LNCAP (cell line): ENCODE results near the gene LRRC4B.

ENCODE experiments used
- CTCF ChIP-seq: fragments of 450-650 bp; IDR thresholded peaks from 2 replicates; pipeline ENCODE4 v1.5.1; 2017; ENCODE audit warnings: mild to moderate bottlenecking

LRRC4B gene

GRCh38 chr19:50516964-50517703 lies 51.1 kb downstream of the LRRC4B start:
- TF ChIP-seq CTCF: no peak

GRCh38 chr19:50516456-50516855 lies 51.8 kb downstream of the LRRC4B start:
- TF ChIP-seq CTCF: no peak

GRCh38 chr19:50515168-50515561 lies 53.1 kb downstream of the LRRC4B start:
- no peak for TF ChIP-seq CTCF

- TF ChIP-seq CTCF: no peak
These were observed 53.7 kb downstream of the LRRC4B start for GRCh38 chr19:50514346-50515167.

DNA sequence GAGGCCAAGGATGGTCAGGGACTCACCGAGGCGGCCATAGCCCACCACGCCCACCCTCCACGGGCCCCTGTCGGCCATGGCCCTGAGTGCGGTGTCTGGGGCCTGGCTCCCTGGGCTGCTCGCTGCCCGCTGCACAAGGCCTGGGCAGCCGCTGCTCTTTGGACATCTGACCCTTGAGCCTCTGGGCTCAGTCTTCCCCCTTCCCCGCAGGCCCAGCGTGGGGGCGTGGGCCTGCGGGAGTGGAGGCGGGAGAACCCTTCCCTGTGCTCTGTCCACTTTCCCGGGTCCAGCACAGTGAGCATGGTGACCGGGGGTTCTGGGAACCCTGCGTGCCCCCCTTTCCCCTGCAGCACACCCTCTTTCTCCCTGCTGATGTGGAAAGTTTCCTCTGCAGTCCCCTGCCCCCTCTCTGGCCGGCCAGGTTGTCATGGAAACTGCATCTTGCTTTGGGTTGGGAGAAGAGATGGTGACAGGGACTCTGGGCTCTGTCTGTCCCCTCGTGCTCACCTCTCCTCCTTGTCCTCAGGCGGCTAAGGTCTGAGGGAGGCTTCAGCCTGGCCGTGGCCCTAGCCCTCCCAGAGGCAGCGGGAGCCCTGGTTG lies 54.4 kb downstream of the LRRC4B start, which contains the start of gene ASPDH:
Gene ASPDH (minus strand): TSS at position 168 of the 600 bp plus-strand sequence. CDS start 90 bp downstream, at position 78.
- TF ChIP-seq CTCF: no peak

- TF ChIP-seq CTCF: no peak
These were observed 55.1 kb downstream of the LRRC4B start for GRCh38 chr19:50512999-50513745.
